ENCODE data around the gene CLDN22. TPM values are rescaled to one million over a fixed set of nuclear protein-coding genes. Genes with fewer than 3 reads are reported as not detected.

The CLDN22 gene
- total RNA-seq, 1 donor from 2014 or later, result not detected

DNA sequence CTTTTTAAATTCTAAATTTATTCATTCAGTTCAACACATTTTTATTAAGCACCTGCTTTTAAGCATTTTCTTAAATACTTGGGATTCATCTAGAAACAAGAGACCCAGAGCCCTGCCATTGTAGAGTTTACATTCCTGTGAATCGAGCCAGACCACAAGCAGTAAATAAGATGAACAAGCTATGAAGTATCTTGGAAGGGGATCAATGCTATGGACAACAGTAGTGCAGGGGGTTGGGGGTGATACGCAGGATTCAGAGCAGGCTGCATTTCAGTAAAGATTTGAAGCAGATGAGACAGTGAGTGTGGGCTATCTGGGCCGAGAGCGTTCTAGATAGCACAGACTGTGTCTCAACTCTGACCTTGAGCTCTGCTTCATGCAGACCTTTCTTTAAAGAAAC, 35.1 kb downstream of the CLDN22 start:
- no peak for DNase-seq (ENCODE audit: low spot score)

GRCh38 chr4:183284258-183284785, 35.8 kb downstream of the CLDN22 start:
- no peak for DNase-seq (ENCODE audit: low spot score)

- no peak for DNase-seq (ENCODE audit: low spot score)
Measured at GRCh38 chr4:183276106-183276505, 44.0 kb downstream of the CLDN22 start.

DNA sequence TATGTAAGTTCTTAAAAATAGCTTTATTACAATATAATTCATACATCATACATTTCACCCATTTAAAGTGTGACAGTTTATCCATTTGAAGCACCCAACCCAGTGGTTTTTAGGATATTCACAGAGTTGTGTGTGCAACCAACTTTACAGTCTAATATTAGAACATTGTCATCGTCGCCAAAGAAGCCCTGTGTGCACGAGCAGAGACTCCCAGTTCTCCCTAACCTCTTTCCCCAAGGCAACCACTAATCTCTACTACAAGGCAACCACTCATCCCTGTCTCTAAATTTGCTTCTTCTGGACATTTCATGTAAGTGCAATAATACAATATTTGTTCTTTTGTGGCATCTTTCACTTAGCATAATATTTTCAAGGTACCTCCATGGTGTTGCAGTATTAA, 47.7 kb downstream of the CLDN22 start:
- no peak for DNase-seq (ENCODE audit: low spot score)

DNA sequence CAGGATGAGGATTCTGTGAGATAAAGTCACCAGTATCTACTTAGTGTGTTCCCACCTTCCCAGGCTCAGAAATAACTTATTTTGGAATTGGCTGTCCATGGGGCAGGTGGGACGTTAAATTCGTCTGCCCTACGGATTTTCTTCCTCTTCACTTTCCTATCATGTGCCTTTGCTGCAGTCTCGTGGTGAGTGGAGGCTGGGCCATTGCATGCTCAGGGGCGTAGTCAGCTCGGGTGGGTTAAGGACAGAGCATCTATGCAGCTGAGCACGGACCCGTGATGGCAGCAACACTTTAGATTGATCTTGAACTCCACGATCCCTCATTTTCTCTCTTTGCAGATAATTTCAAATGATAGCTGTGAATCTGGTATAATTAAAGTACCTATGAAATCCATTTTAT, 51.5 kb downstream of the CLDN22 start:
- no peak for DNase-seq (ENCODE audit: low spot score)

Other genes with a start within 250 kb of the CLDN22 start
- 37.6 TPM for gene WWC2, start 221.0 kb downstream of the CLDN22 start, total RNA-seq
- gene CLDN24, start 2.1 kb upstream of the CLDN22 start, total RNA-seq, result not detected
- 8.1 TPM for gene CDKN2AIP, start 124.4 kb upstream of the CLDN22 start, total RNA-seq
- 6.9 TPM for gene ING2, start 184.8 kb upstream of the CLDN22 start, total RNA-seq

Data from mesenteric fat pad (tissue), 1 donor.